RWPE1 (cell line): ENCODE data around the gene THTPA.

Source experiments
- CTCF ChIA-PET: fragments of 350-600 bp; sonication (Branson Sonifier 250); formaldehyde crosslinking; extraction: SDS; loops from one replicate; lab custom pipeline; 2021; lab: Yijun Ruan, JAX
- POLR2A ChIA-PET: fragments of 400-600 bp; formaldehyde crosslinking; extraction: SDS; loops from one replicate; lab custom pipeline; 2020; ENCODE audit warnings: antibody characterized with exemption; ENCODE audit not compliant: low non-redundant PET; lab: Yijun Ruan, JAX
- DNase-seq: peaks from one replicate; pipeline ENCODE4 v3.0.0; 2012; ENCODE audit warnings: low spot score
- H3K27ac ChIP-seq: fragments of 450-650 bp; 2 replicates; pipeline ENCODE4 v1.5.1; 2017
- CTCF ChIP-seq: fragments of 450-650 bp; conservative IDR thresholded peaks from 2 replicates; pipeline ENCODE4 v1.5.1; 2017; ENCODE audit warnings: low read depth, mild to moderate bottlenecking

Gene THTPA

GRCh38 chr14:23568021-23568599 lies 12.0 kb downstream of the THTPA start:
- no peak for DNase-seq
- ChIA-PET CTCF (interaction anchor here (0.7 to 1.2 kb wide), 4 partner anchors 8 to 523 kb away, joined by 3 to 4 read pairs (median 3); no protein-coding TSS in a partner anchor), POLR2A (no interaction called here)
- peak overlapping the region; percentile 80 for H3K27ac ChIP-seq
- no peak for TF ChIP-seq CTCF

- no peak for DNase-seq
- POLR2A ChIA-PET: no interaction called here
- TF ChIP-seq CTCF: no peak
- H3K27ac ChIP-seq: peak overlapping the region; percentile 80
- CTCF ChIA-PET: interaction anchor here (1.1 to 1.2 kb wide), 2 partner anchors 9 to 90 kb away, joined by 3 to 4 read pairs; no protein-coding TSS in a partner anchor
Observed at GRCh38 chr14:23568600-23569331, 12.7 kb downstream of the THTPA start.

- POLR2A ChIA-PET: no interaction called here
- H3K27ac ChIP-seq: peak overlapping the region; percentile 52
- CTCF ChIA-PET: interaction anchor here (1.1 to 1.2 kb wide), 2 partner anchors 10 to 91 kb away, joined by 3 to 4 read pairs; no protein-coding TSS in a partner anchor
- no peak for DNase-seq
- no peak for TF ChIP-seq CTCF
Observed at GRCh38 chr14:23569443-23570151, 13.5 kb downstream of the THTPA start.

- no peak overlapping the region for H3K27ac ChIP-seq
- DNase-seq: no peak
- CTCF ChIA-PET: interaction anchor here (0.6 to 0.7 kb wide), 3 partner anchors 10 to 1140 kb away, joined by 3 to 4 read pairs (median 4); no protein-coding TSS in a partner anchor
- POLR2A ChIA-PET: no interaction called here
- no peak for TF ChIP-seq CTCF
Observed at GRCh38 chr14:23570806-23571483, 14.9 kb downstream of the THTPA start.

- no peak for TF ChIP-seq CTCF
- ChIA-PET POLR2A (no interaction called here), CTCF (interaction anchor here (0.6 to 0.8 kb wide), 5 partner anchors 11 to 1139 kb away, joined by 3 to 7 read pairs (median 4); no protein-coding TSS in a partner anchor)
- DNase-seq: no peak
- H3K27ac ChIP-seq: no peak overlapping the region
Observed at GRCh38 chr14:23571701-23572523, 15.8 kb downstream of the THTPA start.
